NCI-H2227 (cell line): ENCODE results near the gene CHMP6.

Experiments
- DNase-seq: peaks from one replicate; lab custom pipeline; 2025; ENCODE audit not compliant: unreplicated experiment; lab: John Stamatoyannopoulos, UW

The CHMP6 gene

GRCh38 chr17:80970762-80971703 lies 20.6 kb upstream of the CHMP6 start:
- no peak for DNase-seq

- DNase-seq: no peak
Observed at GRCh38 chr17:80971704-80972304, 19.8 kb upstream of the CHMP6 start.

- no peak for DNase-seq
Observed at GRCh38 chr17:80976701-80977100, 14.9 kb upstream of the CHMP6 start.

- no peak for DNase-seq
Observed at GRCh38 chr17:80977172-80977571, 14.5 kb upstream of the CHMP6 start.

- DNase-seq: no peak
Observed at GRCh38 chr17:80978499-80979497, 12.8 kb upstream of the CHMP6 start.

- DNase-seq: no peak
Observed at GRCh38 chr17:80979547-80980378, 11.9 kb upstream of the CHMP6 start.

GRCh38 chr17:80980397-80981061 lies 11.1 kb upstream of the CHMP6 start:
- DNase-seq: no peak

GRCh38 chr17:80981062-80981902 lies 10.4 kb upstream of the CHMP6 start:
- DNase-seq: peak; percentile 72

- DNase-seq: no peak
Observed at GRCh38 chr17:80981929-80982425, 9.7 kb upstream of the CHMP6 start.

- no peak for DNase-seq
Observed at GRCh38 chr17:80982426-80982974, 9.1 kb upstream of the CHMP6 start.

- no peak for DNase-seq
Observed at GRCh38 chr17:80983545-80983944, 8.1 kb upstream of the CHMP6 start.

GRCh38 chr17:80984749-80985148 lies 6.9 kb upstream of the CHMP6 start:
- DNase-seq: no peak

GRCh38 chr17:80986046-80986445 lies 5.6 kb upstream of the CHMP6 start:
- no peak for DNase-seq

- no peak for DNase-seq
Observed at GRCh38 chr17:80986816-80987475, 4.7 kb upstream of the CHMP6 start.

- DNase-seq: peak; percentile 56
Observed at GRCh38 chr17:80987941-80988461, 3.6 kb upstream of the CHMP6 start.

GRCh38 chr17:80989586-80989913 lies 2.1 kb upstream of the CHMP6 start:
- no peak for DNase-seq

- no peak for DNase-seq
Observed at GRCh38 chr17:80990921-80991644, 558 bp upstream of the CHMP6 start.
